SK-N-SH (cell line): ENCODE measurements around the gene USP14.

Experiments
- CTCF ChIP-seq: fragments of 200-600 bp; sonication (generic); IDR thresholded peaks from 2 replicates; pipeline ENCODE4 v1.6.1; 2017; ENCODE audit warnings: antibody characterized with exemption, mild to moderate bottlenecking, moderate library complexity
- EP300 ChIP-seq, 2 experiments: IDR thresholded peaks; 2 replicates each; pipeline versions ENCODE4 v1.4.0 to v1.6.1; 2012; ENCODE audit warnings: borderline replicate concordance in 1 of 2, low read depth in 1 of 2, low read length in 1 of 2
- NFIC ChIP-seq: IDR thresholded peaks from 2 replicates; pipeline ENCODE4 v1.4.0; 2012; ENCODE audit warnings: borderline replicate concordance
- PBX3 ChIP-seq: IDR thresholded peaks from 2 replicates; pipeline ENCODE4; 2012
- POLR2AphosphoS5 ChIP-seq: IDR thresholded peaks from 2 replicates; pipeline ENCODE4 v1.6.1; 2012; ENCODE audit warnings: low read depth, low read length
- RCOR1 ChIP-seq: fragments of 150-350 bp; IDR thresholded peaks from 2 replicates; pipeline ENCODE4 v1.6.1; 2017; ENCODE audit warnings: antibody characterized with exemption, low read length
- REST ChIP-seq: IDR thresholded peaks from 2 replicates; pipeline ENCODE4 v1.6.1; 2012; ENCODE audit warnings: mild to moderate bottlenecking, low read depth, low read length, moderate library complexity
- SIN3A ChIP-seq: IDR thresholded peaks from 2 replicates; pipeline ENCODE4 v1.6.1; 2012; ENCODE audit warnings: low read depth, mild to moderate bottlenecking, low read length, moderate library complexity, borderline replicate concordance
- TCF12 ChIP-seq: IDR thresholded peaks from 2 replicates; pipeline ENCODE4 v1.4.0; 2012
- TEAD4 ChIP-seq: IDR thresholded peaks from 2 replicates; pipeline ENCODE4 v1.4.0; 2012; ENCODE audit warnings: mild to moderate bottlenecking, borderline replicate concordance; ENCODE audit not compliant: insufficient read depth
- USF2 ChIP-seq: fragments of 150-350 bp; IDR thresholded peaks from 2 replicates; pipeline ENCODE4 v1.6.1; 2017; ENCODE audit warnings: antibody characterized with exemption, low read length, low read depth, borderline replicate concordance
- ZBTB33 ChIP-seq: IDR thresholded peaks from 2 replicates; pipeline ENCODE4 v1.4.0; 2012; ENCODE audit warnings: low read depth, borderline replicate concordance

GRCh38 chr18:159933-160332 is 1.6 kb downstream of the USP14 start:
- TF ChIP-seq CTCF (no peak), PBX3 (no peak), POLR2AphosphoS5 (no peak), EP300 (IDR thresholded peaks at IDR 0.05; ENCODE audit: borderline replicate concordance in 1 of 2, low read depth in 1 of 2, low read length in 1 of 2) (no peak), ZBTB33 (no peak), USF2 (no peak), TCF12 (no peak), NFIC (no peak), TEAD4 (no peak), SIN3A (no peak), REST (no peak), RCOR1 (no peak)
